Measurements from ENCODE around the gene MEIS2.

DNA sequence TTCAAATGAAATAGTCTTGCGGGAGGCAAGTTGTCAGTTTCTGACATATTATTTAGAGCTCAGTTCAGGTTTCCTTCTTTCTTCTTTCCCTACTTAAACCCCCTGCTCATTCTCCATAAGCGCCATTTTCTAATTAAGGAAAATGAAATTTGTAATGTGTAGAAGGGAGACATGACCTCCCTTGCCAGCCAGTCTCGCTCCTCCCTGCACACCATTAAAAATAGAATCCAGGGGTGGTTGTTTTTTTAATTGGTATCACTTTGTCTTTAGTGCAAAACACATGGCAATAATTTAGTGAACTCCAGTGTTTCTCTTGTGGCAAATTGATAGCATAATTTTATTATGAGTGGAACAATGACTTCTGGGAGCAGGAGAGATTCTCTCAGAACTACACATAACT lies 160.1 kb downstream of the MEIS2 start:
- TF ChIP-seq SPI1 (IDR thresholded peaks at IDR 0.05; ENCODE audit: low read depth, low read length), result no peak
- no peak for TF ChIP-seq TAF1 (IDR thresholded peaks at IDR 0.05; ENCODE audit: low read depth, low read length)
- no peak for TF ChIP-seq POLR2AphosphoS5 (IDR thresholded peaks at IDR 0.05; ENCODE audit: low read depth, low read length)
- TF ChIP-seq POLR2A (IDR thresholded peaks at IDR 0.05; ENCODE audit: low read depth, low read length), result no peak
